Measurements from ENCODE around the gene ELF5.

DNA sequence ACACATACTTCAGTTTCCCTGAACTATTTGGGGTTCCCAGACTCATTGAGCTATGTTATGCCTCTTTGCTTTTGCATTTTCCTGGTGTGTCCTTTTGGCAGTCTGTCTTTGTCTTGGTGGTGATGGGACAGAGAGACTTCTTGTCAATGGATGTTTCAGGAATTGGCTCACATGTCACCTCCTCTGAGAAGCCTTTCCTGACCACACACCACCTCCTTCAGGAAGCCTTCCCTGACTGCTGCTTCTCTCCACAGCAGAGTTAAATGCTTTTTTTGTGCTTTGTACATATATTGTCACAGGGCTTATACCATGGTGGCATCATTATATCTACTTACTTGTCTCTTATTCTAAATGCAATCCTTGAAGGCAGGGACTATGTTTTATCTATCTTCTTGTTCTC is 28.5 kb upstream of the ELF5 start:
- TF ChIP-seq, protein P1, sequence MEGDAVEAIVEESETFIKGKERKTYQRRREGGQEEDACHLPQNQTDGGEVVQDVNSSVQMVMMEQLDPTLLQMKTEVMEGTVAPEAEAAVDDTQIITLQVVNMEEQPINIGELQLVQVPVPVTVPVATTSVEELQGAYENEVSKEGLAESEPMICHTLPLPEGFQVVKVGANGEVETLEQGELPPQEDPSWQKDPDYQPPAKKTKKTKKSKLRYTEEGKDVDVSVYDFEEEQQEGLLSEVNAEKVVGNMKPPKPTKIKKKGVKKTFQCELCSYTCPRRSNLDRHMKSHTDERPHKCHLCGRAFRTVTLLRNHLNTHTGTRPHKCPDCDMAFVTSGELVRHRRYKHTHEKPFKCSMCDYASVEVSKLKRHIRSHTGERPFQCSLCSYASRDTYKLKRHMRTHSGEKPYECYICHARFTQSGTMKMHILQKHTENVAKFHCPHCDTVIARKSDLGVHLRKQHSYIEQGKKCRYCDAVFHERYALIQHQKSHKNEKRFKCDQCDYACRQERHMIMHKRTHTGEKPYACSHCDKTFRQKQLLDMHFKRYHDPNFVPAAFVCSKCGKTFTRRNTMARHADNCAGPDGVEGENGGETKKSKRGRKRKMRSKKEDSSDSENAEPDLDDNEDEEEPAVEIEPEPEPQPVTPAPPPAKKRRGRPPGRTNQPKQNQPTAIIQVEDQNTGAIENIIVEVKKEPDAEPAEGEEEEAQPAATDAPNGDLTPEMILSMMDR (IDR thresholded peaks at IDR 0.05): no peak
- TF ChIP-seq EZH2 (IDR thresholded peaks at IDR 0.05; ENCODE audit: borderline replicate concordance, insufficient read depth, low read depth, low read length, poor library complexity, severe bottlenecking): no peak
